ENCODE results near the gene FAM43A. TPM values are rescaled to one million over a fixed set of nuclear protein-coding genes. Genes with fewer than 3 reads are reported as not detected.

Gene FAM43A
- total and polyA plus RNA-seq, 2 of the 8 experiments (the other 6 are each of a cell fraction or from before 2014, with no cell fraction given) = 2.3 to 2.6 TPM

- TF ChIP-seq MAFK (IDR thresholded peaks at IDR 0.05; ENCODE audit: low read depth, low read length) (no peak), TBP (IDR thresholded peaks at IDR 0.05; ENCODE audit: low read depth, low read length) (peak; percentile 47; the same call in 1 of the 2 replicates), SP2 (IDR thresholded peaks at IDR 0.05; ENCODE audit: low read length) (no peak), SRF (IDR thresholded peaks at IDR 0.05; ENCODE audit: low read depth, low read length) (no peak), CHD1 (IDR thresholded peaks at IDR 0.05; ENCODE audit: low read depth, low read length) (peak; percentile 89), CBX5 (IDR thresholded peaks at IDR 0.05; ENCODE audit: low read depth, low read length) (no peak), POU5F1 (IDR thresholded peaks at IDR 0.05; ENCODE audit: low read depth, low read length) (no peak), BACH1 (IDR thresholded peaks at IDR 0.05; ENCODE audit: low read length) (no peak), POLR2AphosphoS5 (IDR thresholded peaks at IDR 0.05; ENCODE audit: low read depth, low read length) (peak; percentile 54; the same call in 1 of the 2 replicates), CEBPB (IDR thresholded peaks at IDR 0.05; ENCODE audit: low read depth, low read length) (no peak), NANOG (IDR thresholded peaks at IDR 0.05; ENCODE audit: insufficient read depth, low read depth, low read length, poor library complexity, severe bottlenecking) (no peak)
Measured at GRCh38 chr3:194671900-194672808, 13.5 kb upstream of the FAM43A start, which contains the start of gene LSG1 (continued).
